ENCODE measurements around the gene TMEM139.
A peak's percentile ranks its signal among the peaks of the same experiment; 100 is the strongest.
"Not testable (repeated sequence)": the region's sequence is repeated elsewhere in the genome, so short reads cannot be mapped to it uniquely, and the experiment has no call there.

Gene TMEM139

GRCh38 chr7:143258831-143259230 is 25.9 kb upstream of the TMEM139 start:
- DNase-seq (ENCODE audit: low spot score) = no peak

- no peak for DNase-seq (ENCODE audit: low spot score)
These were observed 25.0 kb upstream of the TMEM139 start for GRCh38 chr7:143259765-143260164.

GRCh38 chr7:143261901-143262300 is 22.9 kb upstream of the TMEM139 start:
- DNase-seq (ENCODE audit: low spot score) = no peak

GRCh38 chr7:143263266-143264195 is 21.2 kb upstream of the TMEM139 start, which contains the start of gene GSTK1:
TSS of gene GSTK1 (plus strand) at chr7:143263441. CDS start at chr7:143263514, 73 bp downstream.
- peak; percentile 72 for DNase-seq (ENCODE audit: low spot score)

GRCh38 chr7:143264196-143264568 is 20.6 kb upstream of the TMEM139 start:
- not testable (repeated sequence) for DNase-seq (ENCODE audit: low spot score)

GRCh38 chr7:143265017-143265693 is 19.6 kb upstream of the TMEM139 start:
- peak; percentile 28 for DNase-seq (ENCODE audit: low spot score)

- DNase-seq (ENCODE audit: low spot score) = no peak
These were observed 15.5 kb upstream of the TMEM139 start for GRCh38 chr7:143269251-143269650.

- no peak for DNase-seq (ENCODE audit: low spot score)
These were observed 13.5 kb upstream of the TMEM139 start for GRCh38 chr7:143271240-143271639.

GRCh38 chr7:143272871-143273270 is 11.9 kb upstream of the TMEM139 start:
- no peak for DNase-seq (ENCODE audit: low spot score)

GRCh38 chr7:143279186-143280098 is 5.3 kb upstream of the TMEM139 start:
- DNase-seq (ENCODE audit: low spot score) = peak; percentile 98

- peak; percentile 36 for DNase-seq (ENCODE audit: low spot score)
These were observed 4.6 kb upstream of the TMEM139 start for GRCh38 chr7:143280160-143280559.

- DNase-seq (ENCODE audit: low spot score) = peak; percentile 35
These were observed 4.2 kb upstream of the TMEM139 start for GRCh38 chr7:143280566-143280965.

- DNase-seq (ENCODE audit: low spot score) = no peak
These were observed 3.2 kb upstream of the TMEM139 start for GRCh38 chr7:143281529-143281928.

GRCh38 chr7:143282124-143282523 is 2.6 kb upstream of the TMEM139 start:
- DNase-seq (ENCODE audit: low spot score) = no peak

GRCh38 chr7:143283381-143283780 is 1.4 kb upstream of the TMEM139 start:
- no peak for DNase-seq (ENCODE audit: low spot score)

- no peak for DNase-seq (ENCODE audit: low spot score)
These were observed 666 bp downstream of the TMEM139 start for GRCh38 chr7:143285470-143285778.

GRCh38 chr7:143285806-143286521 is 1.2 kb downstream of the TMEM139 start:
- DNase-seq (ENCODE audit: low spot score) = peak; percentile 96

GRCh38 chr7:143286522-143286890 is 1.7 kb downstream of the TMEM139 start:
- DNase-seq (ENCODE audit: low spot score) = no peak

GRCh38 chr7:143287339-143287934 is 2.7 kb downstream of the TMEM139 start:
- peak; percentile 56 for DNase-seq (ENCODE audit: low spot score)

GRCh38 chr7:143287935-143288826 is 3.4 kb downstream of the TMEM139 start, which contains the start of gene CASP2:
TSS of gene CASP2 (plus strand) at chr7:143288351. CDS start at chr7:143288456, 105 bp downstream.
- peak; percentile 97 for DNase-seq (ENCODE audit: low spot score)
